CD4-positive, alpha-beta T cell treated with Interleukin-2 at 100 ng/mL for 4 hours (primary cell): Measurements from ENCODE around the gene ZDHHC22.
A peak's percentile ranks its signal among the peaks of the same experiment; 100 is the strongest.
"Not testable (repeated sequence)": the region's sequence is repeated elsewhere in the genome, so short reads cannot be mapped to it uniquely, and the experiment has no call there.

Experiments
- DNase-seq: peaks from one replicate; pipeline ENCODE4 v3.0.0-alpha.2; 2020; ENCODE audit warnings: low spot score

The ZDHHC22 gene

GRCh38 chr14:77141214-77142004, at the start of gene ZDHHC22:
TSS of gene ZDHHC22 (minus strand) at chr14:77141791. CDS start at chr14:77139738, 2,053 bp downstream.
- no peak for DNase-seq

- DNase-seq = no peak
These were observed 49.4 kb upstream of the ZDHHC22 start for GRCh38 chr14:77190977-77191376.

- DNase-seq = no peak
These were observed 47.9 kb upstream of the ZDHHC22 start for GRCh38 chr14:77189479-77189878.

- no peak for DNase-seq
These were observed 46.0 kb upstream of the ZDHHC22 start for GRCh38 chr14:77187649-77188012.

GRCh38 chr14:77186911-77187648, 45.5 kb upstream of the ZDHHC22 start:
- DNase-seq = no peak

GRCh38 chr14:77185093-77185465, 43.5 kb upstream of the ZDHHC22 start:
- no peak for DNase-seq

- no peak for DNase-seq
These were observed 43.0 kb upstream of the ZDHHC22 start for GRCh38 chr14:77184396-77185092.

GRCh38 chr14:77183896-77184295, 42.3 kb upstream of the ZDHHC22 start:
- no peak for DNase-seq

GRCh38 chr14:77181603-77182437, 40.2 kb upstream of the ZDHHC22 start, which contains the start of gene TMEM63C:
TSS of gene TMEM63C (plus strand) at chr14:77181798. CDS start at chr14:77218814, 37,016 bp downstream.
- peak; percentile 60 for DNase-seq

- no peak for DNase-seq
These were observed 39.4 kb upstream of the ZDHHC22 start for GRCh38 chr14:77180726-77181602.

GRCh38 chr14:77178656-77179055, 37.1 kb upstream of the ZDHHC22 start:
- no peak for DNase-seq

- DNase-seq = no peak
These were observed 36.1 kb upstream of the ZDHHC22 start for GRCh38 chr14:77177702-77178101.

GRCh38 chr14:77175843-77176242, 34.3 kb upstream of the ZDHHC22 start:
- no peak for DNase-seq

GRCh38 chr14:77173911-77174617, 32.5 kb upstream of the ZDHHC22 start:
- not testable (repeated sequence) for DNase-seq

GRCh38 chr14:77172916-77173315, 31.3 kb upstream of the ZDHHC22 start:
- DNase-seq = no peak

- DNase-seq = no peak
These were observed 28.5 kb upstream of the ZDHHC22 start for GRCh38 chr14:77170045-77170444.

GRCh38 chr14:77161011-77161410, 19.4 kb upstream of the ZDHHC22 start:
- DNase-seq = no peak

GRCh38 chr14:77158882-77159255, 17.3 kb upstream of the ZDHHC22 start:
- no peak for DNase-seq

- DNase-seq = no peak
These were observed 16.7 kb upstream of the ZDHHC22 start for GRCh38 chr14:77158175-77158881.

GRCh38 chr14:77157740-77158139, 16.1 kb upstream of the ZDHHC22 start:
- no peak for DNase-seq
